HUES64 (cell line): Measurements from ENCODE around the gene ERC2.

Experiments used
- H3K27ac ChIP-seq: 2 replicates; pipeline ENCODE4 v1.7.0; 2013; ENCODE audit warnings: low read depth, low read length, inconsistent platforms
- H3K27me3 ChIP-seq: 2 replicates; pipeline ENCODE4 v1.6.1; 2013; ENCODE audit warnings: mild to moderate bottlenecking, low read length; ENCODE audit not compliant: insufficient read depth
- H3K36me3 ChIP-seq: 2 replicates; pipeline ENCODE4 v1.6.1; 2013; ENCODE audit warnings: mild to moderate bottlenecking, low read length; ENCODE audit not compliant: insufficient read depth
- H3K4me1 ChIP-seq: 2 replicates; pipeline ENCODE4 v1.6.1; 2013; ENCODE audit warnings: mild to moderate bottlenecking, low read length, moderate library complexity; ENCODE audit not compliant: insufficient read depth
- H3K4me3 ChIP-seq: 2 replicates; pipeline ENCODE4 v1.5.1; 2013; ENCODE audit warnings: mild to moderate bottlenecking, low read length, moderate library complexity
- H3K9ac ChIP-seq: 2 replicates; pipeline ENCODE4 v1.6.1; 2013; ENCODE audit warnings: mild to moderate bottlenecking, low read depth, low read length
- H3K9me3 ChIP-seq: 2 replicates; pipeline ENCODE4 v1.6.1; 2013; ENCODE audit warnings: low read depth, low read length; ENCODE audit not compliant: insufficient read depth
- WGBS: fragments of 150-250, 120-280 bp; methylation state at CpG from one replicate; pipeline ENCODE4 v1.1.7; 2013; ENCODE audit warnings: missing lambda C conversion rate; 5-methylcytosine and 5-hydroxymethylcytosine counted together

The ERC2 gene

DNA sequence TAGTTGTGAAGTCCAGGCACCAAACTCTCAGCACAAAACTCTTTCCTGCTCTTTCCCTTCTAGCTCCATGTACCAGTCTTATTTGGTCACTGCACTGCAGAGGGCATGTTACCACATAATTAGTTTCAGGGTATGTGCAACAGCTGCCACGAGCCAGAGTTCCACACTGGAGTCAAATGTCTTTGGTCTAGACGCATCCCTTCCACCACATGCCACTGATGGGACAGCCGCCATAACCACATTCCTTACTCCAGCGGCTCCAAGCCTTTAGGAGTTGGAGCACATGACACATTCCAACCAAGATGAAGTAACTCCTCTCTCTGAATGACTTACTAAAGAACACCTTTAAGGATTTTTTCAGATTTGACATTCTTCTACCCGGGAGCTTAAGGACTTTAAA lies 153.4 kb downstream of the ERC2 start:
- no peaks in the 10 kb centered on the region for H3K36me3 ChIP-seq
- H3K27ac ChIP-seq = no peak overlapping the region
- H3K9ac ChIP-seq = no peak overlapping the region
- H3K27me3 ChIP-seq = no peaks in the 10 kb centered on the region
- 90% methylated on average over 5 of the region's 5 CpGs for WGBS
- H3K4me3 ChIP-seq = no peak overlapping the region
- H3K4me1 ChIP-seq = peaks cover 5% of the 10 kb centered on the region; the same call in 1 of the 2 replicates
- no peaks in the 10 kb centered on the region for H3K9me3 ChIP-seq

GRCh38 chr3:56309465-56309864 lies 158.8 kb downstream of the ERC2 start:
- no peaks in the 10 kb centered on the region for H3K27me3 ChIP-seq
- H3K27ac ChIP-seq = no peak overlapping the region
- no peaks in the 10 kb centered on the region for H3K9me3 ChIP-seq
- 89% methylated on average over 3 of the region's 3 CpGs for WGBS
- peaks cover 10% of the 10 kb centered on the region; the same call in 1 of the 2 replicates for H3K4me1 ChIP-seq
- H3K36me3 ChIP-seq = no peaks in the 10 kb centered on the region
- no peak overlapping the region for H3K4me3 ChIP-seq
- H3K9ac ChIP-seq = no peak overlapping the region

DNA sequence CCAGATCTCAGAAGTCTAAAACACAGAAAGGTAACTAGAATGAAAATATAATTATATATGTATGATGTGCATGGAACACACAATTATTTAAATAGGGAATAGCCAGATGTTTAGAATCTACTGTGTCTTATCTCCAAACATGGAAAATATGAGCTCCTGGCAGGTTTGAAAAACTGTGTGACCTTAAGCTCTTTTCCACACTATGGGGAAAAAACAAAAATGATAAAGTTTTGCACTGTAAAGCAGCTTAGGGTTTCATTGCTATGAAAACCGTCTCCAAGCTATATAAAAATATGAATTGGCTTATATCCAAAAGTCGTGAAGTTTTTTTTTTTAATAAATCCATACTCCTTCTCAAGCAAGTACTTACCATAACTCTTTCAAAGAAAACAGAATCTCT lies 159.8 kb downstream of the ERC2 start:
- Histone ChIP-seq H3K36me3 (no peaks in the 10 kb centered on the region), H3K4me1 (peaks cover 17% of the 10 kb centered on the region), H3K27me3 (no peaks in the 10 kb centered on the region), H3K27ac (no peak overlapping the region), H3K9me3 (no peaks in the 10 kb centered on the region), H3K9ac (no peak overlapping the region), H3K4me3 (no peak overlapping the region)
- 95% methylated on average over 2 of the region's 2 CpGs for WGBS

DNA sequence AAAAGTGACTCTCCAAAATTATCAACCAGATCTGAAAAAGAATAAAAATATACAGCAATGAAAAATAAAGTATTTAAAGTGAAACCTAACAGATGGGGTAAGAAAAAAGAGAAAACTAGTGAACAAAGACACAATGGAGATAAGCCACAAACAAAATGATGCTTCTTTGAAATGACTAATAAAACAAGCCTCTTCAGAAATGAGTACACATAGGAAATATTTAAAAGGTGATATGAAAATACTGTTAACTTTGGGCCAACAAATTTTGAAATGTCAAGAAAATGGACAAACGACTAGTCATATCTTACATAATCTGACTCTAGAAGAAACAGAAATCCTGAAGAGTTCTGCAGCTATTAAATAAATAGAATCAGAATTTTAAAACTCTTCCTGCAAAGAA lies 164.2 kb downstream of the ERC2 start:
- 100% methylated on average over 1 of the region's 1 CpG for WGBS
- no peaks in the 10 kb centered on the region for H3K36me3 ChIP-seq
- no peaks in the 10 kb centered on the region for H3K9me3 ChIP-seq
- H3K9ac ChIP-seq = no peak overlapping the region
- peaks cover 18% of the 10 kb centered on the region for H3K4me1 ChIP-seq
- H3K4me3 ChIP-seq = no peak overlapping the region
- H3K27ac ChIP-seq = no peak overlapping the region
- H3K27me3 ChIP-seq = no peaks in the 10 kb centered on the region

DNA sequence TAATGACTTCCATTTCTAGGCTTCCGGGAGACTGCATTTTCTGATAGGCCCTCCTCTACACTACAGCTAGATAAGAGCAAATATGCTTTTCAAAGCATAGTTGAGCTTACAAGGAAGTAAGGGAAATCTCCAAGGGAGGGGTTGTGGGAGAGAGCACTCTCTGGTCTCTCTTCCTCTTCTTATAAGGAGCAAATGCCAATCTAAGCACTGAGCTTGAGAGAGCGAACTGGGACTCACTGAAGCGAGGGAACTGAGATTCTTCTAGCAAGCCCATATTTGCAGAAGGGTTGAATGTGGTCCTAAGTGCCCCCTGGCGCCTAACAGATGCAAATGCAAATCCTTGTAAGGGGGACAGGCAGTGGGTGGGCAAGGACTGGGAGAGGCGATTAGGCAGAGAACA lies 164.8 kb downstream of the ERC2 start:
- Histone ChIP-seq H3K27ac (peak overlapping the region; percentile 14; the same call in 1 of the 2 replicates), H3K4me1 (peaks cover 18% of the 10 kb centered on the region), H3K36me3 (no peaks in the 10 kb centered on the region), H3K9me3 (no peaks in the 10 kb centered on the region), H3K27me3 (no peaks in the 10 kb centered on the region), H3K4me3 (no peak overlapping the region), H3K9ac (no peak overlapping the region)
- 30% methylated on average over 4 of the region's 5 CpGs for WGBS

DNA sequence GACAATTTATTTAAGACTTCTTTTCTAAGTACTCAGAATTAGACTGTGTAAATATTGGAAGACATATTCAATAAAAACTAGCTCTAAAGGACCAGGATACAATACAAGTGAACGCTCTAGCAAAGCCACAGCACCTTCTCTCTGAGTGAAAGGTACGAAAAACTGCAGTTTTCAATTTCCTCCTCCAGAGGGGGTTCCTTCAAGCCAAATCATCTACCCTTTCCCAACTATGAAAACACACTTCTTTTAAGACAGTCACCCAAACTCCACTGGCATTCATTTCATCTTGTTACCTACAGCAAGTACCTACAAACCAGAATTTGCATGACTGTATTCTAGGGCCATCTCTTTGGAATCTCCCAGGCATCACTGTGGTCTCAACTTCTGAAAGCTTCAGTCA lies 165.8 kb downstream of the ERC2 start:
- Histone ChIP-seq H3K9me3 (peaks cover 3% of the 10 kb centered on the region; the same call in 1 of the 2 replicates), H3K27ac (no peak overlapping the region), H3K36me3 (no peaks in the 10 kb centered on the region), H3K4me1 (peaks cover 18% of the 10 kb centered on the region), H3K4me3 (no peak overlapping the region), H3K9ac (no peak overlapping the region), H3K27me3 (no peaks in the 10 kb centered on the region)
- WGBS = 68% methylated on average over 2 of the region's 2 CpGs

GRCh38 chr3:56297281-56297840 lies 170.9 kb downstream of the ERC2 start:
- H3K27me3 ChIP-seq = no peaks in the 10 kb centered on the region
- no peak overlapping the region for H3K9ac ChIP-seq
- 96% methylated on average over 2 of the region's 3 CpGs for WGBS
- peaks cover 16% of the 10 kb centered on the region; the same call in 1 of the 2 replicates for H3K36me3 ChIP-seq
- no peak overlapping the region for H3K4me3 ChIP-seq
- H3K9me3 ChIP-seq = peaks cover 3% of the 10 kb centered on the region; the same call in 1 of the 2 replicates
- H3K27ac ChIP-seq = no peak overlapping the region
- no peaks in the 10 kb centered on the region for H3K4me1 ChIP-seq

DNA sequence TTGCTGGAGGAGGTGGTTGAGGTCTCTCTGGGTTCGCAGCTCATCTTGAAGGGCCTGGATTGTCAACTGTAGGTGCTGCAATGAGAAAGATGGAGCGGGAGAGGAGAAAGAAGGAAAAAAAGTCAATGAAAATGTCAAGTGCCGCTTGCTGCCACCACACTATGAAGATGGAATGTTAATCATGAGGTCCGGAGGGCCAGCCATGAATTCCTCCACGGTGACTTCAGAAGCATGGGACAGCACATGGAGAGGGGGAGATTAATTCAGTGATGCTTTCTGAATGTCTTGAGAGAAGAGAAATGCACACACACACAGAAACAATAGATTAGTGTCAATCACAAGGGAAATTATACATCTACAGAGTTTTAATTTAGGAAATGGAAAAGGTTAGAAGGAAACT lies 171.9 kb downstream of the ERC2 start:
- WGBS = 87% methylated on average over 5 of the region's 5 CpGs
- H3K27ac ChIP-seq = no peak overlapping the region

DNA sequence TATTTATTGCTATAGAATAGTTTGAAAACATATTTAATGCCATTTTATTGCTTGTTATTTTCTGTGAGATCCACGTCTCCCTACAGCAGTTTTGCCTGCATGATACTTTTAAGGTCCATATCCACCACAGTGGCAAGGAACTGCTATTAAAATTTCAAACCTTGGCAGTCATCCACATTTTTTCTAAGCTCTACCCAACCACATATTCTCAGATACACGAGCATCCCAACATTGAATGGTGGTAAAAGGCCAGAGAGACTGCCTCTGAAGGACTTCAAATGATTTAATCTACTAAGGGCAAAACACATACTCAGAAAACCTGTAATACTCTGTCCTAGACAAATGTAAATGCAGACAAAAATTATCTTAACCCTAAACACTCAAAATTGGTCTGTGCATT lies 173.1 kb downstream of the ERC2 start:
- H3K9ac ChIP-seq = no peak overlapping the region
- H3K27me3 ChIP-seq = no peaks in the 10 kb centered on the region
- no peak overlapping the region for H3K27ac ChIP-seq
- peaks cover 10% of the 10 kb centered on the region for H3K4me1 ChIP-seq
- WGBS = 92% methylated on average over 2 of the region's 2 CpGs
- H3K4me3 ChIP-seq = no peak overlapping the region
- peaks cover 16% of the 10 kb centered on the region; the same call in 1 of the 2 replicates for H3K36me3 ChIP-seq
- peaks cover 3% of the 10 kb centered on the region; the same call in 1 of the 2 replicates for H3K9me3 ChIP-seq

More for the DNA sequence above, 171.9 kb downstream of the ERC2 start:
- H3K4me1 ChIP-seq = peaks cover 7% of the 10 kb centered on the region
- peaks cover 16% of the 10 kb centered on the region; the same call in 1 of the 2 replicates for H3K36me3 ChIP-seq
- no peak overlapping the region for H3K9ac ChIP-seq
- peaks cover 3% of the 10 kb centered on the region; the same call in 1 of the 2 replicates for H3K9me3 ChIP-seq
- H3K27me3 ChIP-seq = no peaks in the 10 kb centered on the region
- H3K4me3 ChIP-seq = no peak overlapping the region

- H3K27ac ChIP-seq = no peak overlapping the region
- H3K27me3 ChIP-seq = no peaks in the 10 kb centered on the region
- 87% methylated on average over 1 of the region's 1 CpG for WGBS
Measured at GRCh38 chr3:56294286-56294685, 174.0 kb downstream of the ERC2 start.

GRCh38 chr3:56291953-56292352 lies 176.3 kb downstream of the ERC2 start:
- H3K9me3 ChIP-seq = no peaks in the 10 kb centered on the region
- peaks cover 16% of the 10 kb centered on the region; the same call in 1 of the 2 replicates for H3K36me3 ChIP-seq
- peaks cover 28% of the 10 kb centered on the region for H3K4me1 ChIP-seq
- H3K4me3 ChIP-seq = no peak overlapping the region
- 81% methylated on average over 2 of the region's 3 CpGs for WGBS
- H3K27ac ChIP-seq = no peak overlapping the region
- H3K27me3 ChIP-seq = no peaks in the 10 kb centered on the region
- no peak overlapping the region for H3K9ac ChIP-seq

More at GRCh38 chr3:56294286-56294685, 174.0 kb downstream of the ERC2 start:
- Histone ChIP-seq H3K4me1 (peaks cover 10% of the 10 kb centered on the region), H3K9me3 (peaks cover 3% of the 10 kb centered on the region; the same call in 1 of the 2 replicates), H3K4me3 (no peak overlapping the region), H3K9ac (no peak overlapping the region), H3K36me3 (peaks cover 16% of the 10 kb centered on the region; the same call in 1 of the 2 replicates)
